ENCODE data around the gene PCDHB2. TPM values are rescaled to one million over a fixed set of nuclear protein-coding genes. Genes with fewer than 3 reads are reported as not detected.
"Not testable (repeated sequence)": the region's sequence is repeated elsewhere in the genome, so short reads cannot be mapped to it uniquely, and the experiment has no call there.

PCDHB2 gene
- total and polyA plus RNA-seq, 5 donors: 0.59 to 1.9 (median 1.4) TPM

- intact Hi-C loops (cut with DNase I): no loop called here
- peak in 1 of 3 donors; percentile 25 for DNase-seq
- no peaks in the 10 kb centered on the region for H3K4me1 ChIP-seq (ENCODE audit: control insufficient read depth, insufficient read depth, low read length)
- 34% methylated on average over 20 of the region's 20 CpGs for WGBS
- no peaks in the 10 kb centered on the region for H3K27me3 ChIP-seq (ENCODE audit: control insufficient read depth, insufficient read depth)
- peak in 1 of 2 donors; percentile 36 for ATAC-seq
- no peak overlapping the region for H3K27ac ChIP-seq (ENCODE audit: low read length)
- peaks cover 2% of the 10 kb centered on the region for H3K9me3 ChIP-seq (ENCODE audit: control insufficient read depth, low read length)
- H3K4me3 ChIP-seq (ENCODE audit: low read length): peak overlapping the region; percentile 54
These were observed 6.6 kb downstream of the PCDHB2 start for GRCh38 chr5:141101059-141101458.

DNA sequence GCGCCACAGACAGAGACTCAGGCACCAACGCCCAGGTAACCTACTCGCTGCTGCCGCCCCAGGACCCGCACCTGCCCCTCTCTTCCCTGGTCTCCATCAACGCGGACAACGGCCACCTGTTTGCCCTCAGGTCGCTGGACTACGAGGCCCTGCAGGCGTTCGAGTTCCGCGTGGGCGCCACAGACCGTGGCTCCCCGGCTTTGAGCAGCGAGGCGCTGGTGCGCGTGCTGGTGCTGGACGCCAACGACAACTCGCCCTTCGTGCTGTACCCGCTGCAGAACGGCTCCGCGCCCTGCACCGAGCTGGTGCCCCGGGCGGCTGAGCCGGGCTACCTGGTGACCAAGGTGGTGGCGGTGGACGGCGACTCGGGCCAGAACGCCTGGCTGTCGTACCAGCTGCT, 7.7 kb downstream of the PCDHB2 start:
- H3K4me3 ChIP-seq (ENCODE audit: low read length); H3K27ac ChIP-seq (ENCODE audit: low read length); H3K27me3 ChIP-seq (ENCODE audit: control insufficient read depth, insufficient read depth); H3K9me3 ChIP-seq (ENCODE audit: control insufficient read depth, low read length); H3K4me1 ChIP-seq (ENCODE audit: control insufficient read depth, insufficient read depth, low read length); intact Hi-C loops (cut with DNase I); ATAC-seq: not testable (repeated sequence)
- DNase-seq: peak in 1 of 3 donors; percentile 24
- 38% methylated on average over 39 of the region's 39 CpGs for WGBS

DNA sequence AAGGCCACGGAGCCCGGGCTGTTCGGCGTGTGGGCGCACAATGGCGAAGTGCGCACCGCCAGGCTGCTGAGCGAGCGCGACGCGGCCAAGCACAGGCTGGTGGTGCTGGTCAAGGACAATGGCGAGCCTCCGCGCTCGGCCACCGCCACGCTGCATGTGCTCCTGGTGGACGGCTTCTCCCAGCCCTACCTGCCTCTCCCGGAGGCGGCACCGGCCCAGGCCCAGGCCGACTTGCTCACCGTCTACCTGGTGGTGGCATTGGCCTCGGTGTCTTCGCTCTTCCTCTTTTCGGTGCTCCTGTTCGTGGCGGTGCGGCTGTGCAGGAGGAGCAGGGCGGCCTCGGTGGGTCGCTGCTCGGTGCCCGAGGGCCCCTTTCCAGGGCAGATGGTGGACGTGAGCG, 8.1 kb downstream of the PCDHB2 start:
- H3K27ac ChIP-seq (ENCODE audit: low read length); intact Hi-C loops (cut with DNase I); ATAC-seq; H3K4me3 ChIP-seq (ENCODE audit: low read length); H3K9me3 ChIP-seq (ENCODE audit: control insufficient read depth, low read length); H3K27me3 ChIP-seq (ENCODE audit: control insufficient read depth, insufficient read depth); H3K4me1 ChIP-seq (ENCODE audit: control insufficient read depth, insufficient read depth, low read length): not testable (repeated sequence)
- DNase-seq: peak in 1 of 3 donors; percentile 31
- 34% methylated on average over 31 of the region's 38 CpGs for WGBS

DNA sequence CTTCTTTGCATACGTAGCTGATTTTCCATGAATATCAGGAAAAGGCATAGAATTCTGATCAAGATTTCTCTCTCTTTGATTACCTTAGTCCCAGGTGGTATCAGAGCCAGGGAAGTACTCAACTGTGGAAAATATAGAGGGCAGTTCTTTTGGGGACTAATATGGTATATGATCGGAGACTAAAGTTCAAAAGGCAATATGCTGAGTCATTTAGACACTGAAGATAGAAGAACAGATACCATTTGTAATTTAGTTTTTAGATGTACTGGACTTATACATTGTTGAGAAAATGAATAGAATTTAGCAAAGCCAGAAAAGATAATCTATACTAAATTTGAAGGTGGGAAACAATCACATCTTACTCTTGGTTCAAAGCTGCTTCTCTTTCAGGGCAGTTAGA, 10.9 kb downstream of the PCDHB2 start:
- H3K4me3 ChIP-seq (ENCODE audit: low read length): no peak overlapping the region
- H3K27ac ChIP-seq (ENCODE audit: low read length): no peak overlapping the region
- 73% methylated on average over 2 of the region's 2 CpGs for WGBS
- DNase-seq (no peak), ATAC-seq (no peak)
- no peaks in the 10 kb centered on the region for H3K4me1 ChIP-seq (ENCODE audit: control insufficient read depth, insufficient read depth, low read length)
- no peaks in the 10 kb centered on the region for H3K27me3 ChIP-seq (ENCODE audit: control insufficient read depth, insufficient read depth)
- intact Hi-C loops (cut with DNase I): no loop called here
- peaks cover 2% of the 10 kb centered on the region for H3K9me3 ChIP-seq (ENCODE audit: control insufficient read depth, low read length)

GRCh38 chr5:141119250-141119649, 24.8 kb downstream of the PCDHB2 start:
- no peaks in the 10 kb centered on the region for H3K27me3 ChIP-seq (ENCODE audit: control insufficient read depth, insufficient read depth)
- WGBS: 38% methylated on average over 2 of the region's 2 CpGs
- H3K9me3 ChIP-seq (ENCODE audit: control insufficient read depth, low read length): peaks cover 1% of the 10 kb centered on the region

DNA sequence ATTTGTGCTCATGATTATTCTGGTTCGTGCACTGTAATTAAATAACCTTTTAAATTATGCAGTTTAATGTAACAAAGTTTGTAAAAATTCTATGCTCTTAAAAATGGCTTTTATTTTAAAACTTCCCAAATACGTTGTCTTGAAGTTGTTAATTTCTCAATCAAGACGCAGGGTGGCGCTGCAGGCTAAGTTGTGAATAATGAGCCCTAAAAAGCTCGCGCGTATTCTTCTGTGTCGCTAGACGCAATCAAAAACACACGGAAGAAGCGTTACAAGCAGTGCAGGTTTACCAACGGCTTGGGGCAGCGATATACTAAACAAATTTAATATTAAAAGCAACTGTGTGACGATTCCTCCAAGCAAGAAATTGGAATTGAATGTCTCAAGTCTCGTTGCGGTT, 27.1 kb downstream of the PCDHB2 start, which contains the start of gene PCDHB4:
PCDHB4 (plus strand) TSS at position 256 of the 400 bp plus-strand sequence. CDS start 181 bp downstream, outside the sequence.
- no peaks in the 10 kb centered on the region for H3K4me1 ChIP-seq (ENCODE audit: control insufficient read depth, insufficient read depth, low read length)
- intact Hi-C loops (cut with DNase I): no loop called here
- DNase-seq: peak in 2 of 3 donors; percentile 34 to 59
- H3K27ac ChIP-seq (ENCODE audit: low read length): no peak within 1 kb of the TSS
- no peaks in the 10 kb centered on the region for H3K27me3 ChIP-seq (ENCODE audit: control insufficient read depth, insufficient read depth)
- peak within 1 kb of the TSS; percentile 56 for H3K4me3 ChIP-seq (ENCODE audit: low read length)
- H3K9me3 ChIP-seq (ENCODE audit: control insufficient read depth, low read length): peaks cover 1% of the 10 kb centered on the region
- no peak for ATAC-seq
- 14% methylated on average over 16 of the region's 16 CpGs for WGBS

More at GRCh38 chr5:141119250-141119649, 24.8 kb downstream of the PCDHB2 start:
- H3K4me1 ChIP-seq (ENCODE audit: control insufficient read depth, insufficient read depth, low read length): no peaks in the 10 kb centered on the region
- ATAC-seq (no peak), DNase-seq (no peak)
- intact Hi-C loops (cut with DNase I): no loop called here
- H3K4me3 ChIP-seq (ENCODE audit: low read length): no peak overlapping the region
- no peak overlapping the region for H3K27ac ChIP-seq (ENCODE audit: low read length)

DNA sequence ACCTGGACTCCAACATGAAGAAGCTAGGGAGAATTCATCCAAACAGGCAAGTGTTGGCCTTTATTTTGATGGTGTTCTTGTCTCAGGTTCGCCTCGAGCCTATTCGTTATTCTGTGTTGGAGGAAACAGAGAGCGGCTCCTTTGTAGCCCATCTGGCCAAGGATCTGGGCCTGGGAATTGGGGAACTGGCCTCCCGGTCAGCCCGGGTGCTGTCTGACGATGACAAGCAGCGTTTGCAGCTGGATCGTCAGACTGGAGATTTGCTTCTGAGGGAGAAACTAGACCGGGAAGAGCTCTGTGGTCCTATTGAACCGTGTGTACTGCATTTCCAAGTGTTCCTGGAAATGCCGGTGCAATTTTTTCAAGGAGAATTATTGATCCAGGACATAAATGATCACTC, 27.6 kb downstream of the PCDHB2 start:
- intact Hi-C loops (cut with DNase I): no loop called here
- DNase-seq: no peak
- no peak for ATAC-seq
- Histone ChIP-seq H3K27me3 (ENCODE audit: control insufficient read depth, insufficient read depth) (no peaks in the 10 kb centered on the region), H3K4me1 (ENCODE audit: control insufficient read depth, insufficient read depth, low read length) (no peaks in the 10 kb centered on the region), H3K27ac (ENCODE audit: low read length) (no peak overlapping the region), H3K4me3 (ENCODE audit: low read length) (peak overlapping the region; percentile 56), H3K9me3 (ENCODE audit: control insufficient read depth, low read length) (peaks cover 1% of the 10 kb centered on the region)
- 33% methylated on average over 12 of the region's 12 CpGs for WGBS

DNA sequence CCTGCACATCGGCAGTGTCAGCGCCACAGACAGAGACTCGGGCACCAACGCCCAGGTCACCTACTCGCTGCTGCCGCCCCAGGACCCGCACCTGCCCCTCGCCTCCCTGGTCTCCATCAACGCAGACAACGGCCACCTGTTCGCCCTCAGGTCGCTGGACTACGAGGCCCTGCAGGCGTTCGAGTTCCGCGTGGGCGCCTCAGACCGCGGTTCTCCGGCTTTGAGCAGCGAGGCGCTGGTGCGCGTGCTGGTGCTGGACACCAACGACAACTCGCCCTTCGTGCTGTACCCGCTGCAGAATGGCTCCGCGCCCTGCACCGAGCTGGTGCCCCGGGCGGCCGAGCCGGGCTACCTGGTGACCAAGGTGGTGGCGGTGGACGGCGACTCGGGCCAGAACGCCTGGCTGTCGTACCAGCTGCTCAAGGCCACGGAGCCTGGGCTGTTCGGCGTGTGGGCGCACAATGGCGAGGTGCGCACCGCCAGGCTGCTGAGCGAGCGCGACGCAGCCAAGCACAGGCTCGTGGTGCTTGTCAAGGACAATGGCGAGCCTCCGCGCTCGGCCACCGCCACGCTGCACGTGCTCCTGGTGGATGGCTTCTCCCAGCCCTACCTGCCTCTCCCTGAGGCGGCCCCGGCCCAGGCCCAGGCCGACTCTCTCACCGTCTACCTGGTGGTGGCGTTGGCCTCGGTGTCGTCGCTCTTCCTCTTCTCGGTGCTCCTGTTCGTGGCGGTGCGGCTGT, 29.2 kb downstream of the PCDHB2 start:
- intact Hi-C loops (cut with DNase I); H3K4me3 ChIP-seq (ENCODE audit: low read length); H3K27me3 ChIP-seq (ENCODE audit: control insufficient read depth, insufficient read depth); H3K4me1 ChIP-seq (ENCODE audit: control insufficient read depth, insufficient read depth, low read length); ATAC-seq; H3K27ac ChIP-seq (ENCODE audit: low read length); DNase-seq; H3K9me3 ChIP-seq (ENCODE audit: control insufficient read depth, low read length): not testable (repeated sequence)
- WGBS: 30% methylated on average over 58 of the region's 73 CpGs

DNA sequence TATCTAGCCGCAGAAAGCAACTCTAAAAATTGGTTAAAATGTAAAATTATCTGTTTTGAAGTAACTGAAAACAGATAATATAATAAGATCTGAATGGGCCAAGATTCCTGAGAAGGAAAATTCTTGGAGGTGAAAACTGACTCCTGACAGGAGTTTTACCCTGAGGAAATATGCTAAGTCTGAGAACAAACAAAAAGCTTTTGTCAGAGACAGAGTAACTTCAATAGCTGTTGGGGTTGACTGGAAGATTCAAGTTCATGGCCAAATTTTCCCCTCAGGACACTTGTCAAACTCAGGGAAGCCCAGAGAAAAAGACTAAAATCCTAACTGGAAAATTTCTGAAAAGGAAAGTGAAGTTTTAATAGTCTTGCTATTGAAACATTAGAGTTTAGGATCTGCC, 32.9 kb downstream of the PCDHB2 start:
- H3K27ac ChIP-seq (ENCODE audit: low read length): no peak overlapping the region
- H3K27me3 ChIP-seq (ENCODE audit: control insufficient read depth, insufficient read depth): no peaks in the 10 kb centered on the region
- no peaks in the 10 kb centered on the region for H3K4me1 ChIP-seq (ENCODE audit: control insufficient read depth, insufficient read depth, low read length)
- DNase-seq (no peak), ATAC-seq (no peak)
- 84% methylated on average over 1 of the region's 1 CpG for WGBS
- intact Hi-C loops (cut with DNase I): no loop called here
- H3K4me3 ChIP-seq (ENCODE audit: low read length): no peak overlapping the region
- no peaks in the 10 kb centered on the region for H3K9me3 ChIP-seq (ENCODE audit: control insufficient read depth, low read length)

GRCh38 chr5:141135030-141135717, 40.8 kb downstream of the PCDHB2 start, which contains the start of gene PCDHB5:
PCDHB5 (plus strand) TSS chr5:141135206; CDS start chr5:141135435, 229 bp downstream.
- 15% methylated on average over 22 of the region's 22 CpGs for WGBS
- no peaks in the 10 kb centered on the region for H3K27me3 ChIP-seq (ENCODE audit: control insufficient read depth, insufficient read depth)
- ATAC-seq (peak in 1 of 2 donors; percentile 21), DNase-seq (no peak)
- no peaks in the 10 kb centered on the region for H3K4me1 ChIP-seq (ENCODE audit: control insufficient read depth, insufficient read depth, low read length)
- H3K27ac ChIP-seq (ENCODE audit: low read length): no peak within 1 kb of the TSS
- H3K4me3 ChIP-seq (ENCODE audit: low read length): peak within 1 kb of the TSS; percentile 64
- H3K9me3 ChIP-seq (ENCODE audit: control insufficient read depth, low read length): peaks cover 3% of the 10 kb centered on the region
- intact Hi-C loops (cut with DNase I): no loop called here

- H3K9me3 ChIP-seq (ENCODE audit: control insufficient read depth, low read length): peaks cover 3% of the 10 kb centered on the region
- WGBS: 39% methylated on average over 19 of the region's 19 CpGs
These were observed 41.4 kb downstream of the PCDHB2 start for GRCh38 chr5:141135718-141136266.

More at GRCh38 chr5:141135718-141136266, 41.4 kb downstream of the PCDHB2 start:
- intact Hi-C loops (cut with DNase I): no loop called here
- H3K27me3 ChIP-seq (ENCODE audit: control insufficient read depth, insufficient read depth): no peaks in the 10 kb centered on the region
- H3K27ac ChIP-seq (ENCODE audit: low read length): no peak overlapping the region
- ATAC-seq: no peak
- no peak for DNase-seq
- no peaks in the 10 kb centered on the region for H3K4me1 ChIP-seq (ENCODE audit: control insufficient read depth, insufficient read depth, low read length)
- peak overlapping the region; percentile 64 for H3K4me3 ChIP-seq (ENCODE audit: low read length)
